Activated CD4-positive, alpha-beta T cell treated with anti-CD3 and anti-CD28 coated beads, Interleukin-2, Interleukin-4, amounts not matched to agents 100 ng/mL and 50 ng/mL, durations not matched to agents 16 hours and 8 hours (primary cell): ENCODE results near the gene TSPAN14.
"Not testable (repeated sequence)": the region's sequence is repeated elsewhere in the genome, so short reads cannot be mapped to it uniquely, and the experiment has no call there.

ENCODE experiments used
- DNase-seq: peaks from one replicate; pipeline ENCODE4 v3.0.0-alpha.2; 2020; ENCODE audit warnings: low spot score

TSPAN14 gene

GRCh38 chr10:80524190-80524909, 70.2 kb downstream of the TSPAN14 start:
- DNase-seq, result no peak

GRCh38 chr10:80526218-80526617, 72.1 kb downstream of the TSPAN14 start:
- DNase-seq, result no peak

- no peak for DNase-seq
These were observed 72.6 kb downstream of the TSPAN14 start for GRCh38 chr10:80526742-80527141.

GRCh38 chr10:80528185-80528700, 74.1 kb downstream of the TSPAN14 start:
- DNase-seq, result no peak

GRCh38 chr10:80528901-80529300, 74.8 kb downstream of the TSPAN14 start:
- no peak for DNase-seq

GRCh38 chr10:80529604-80530003, 75.5 kb downstream of the TSPAN14 start:
- DNase-seq, result no peak

GRCh38 chr10:80530251-80530650, 76.1 kb downstream of the TSPAN14 start:
- DNase-seq, result peak; percentile 22

- DNase-seq, result no peak
These were observed 76.7 kb downstream of the TSPAN14 start for GRCh38 chr10:80530816-80531215.

GRCh38 chr10:80532571-80532970, 78.5 kb downstream of the TSPAN14 start:
- no peak for DNase-seq

- not testable (repeated sequence) for DNase-seq
These were observed 79.9 kb downstream of the TSPAN14 start for GRCh38 chr10:80534059-80534458.

- DNase-seq, result not testable (repeated sequence)
These were observed 80.5 kb downstream of the TSPAN14 start for GRCh38 chr10:80534646-80535045.

- peak; percentile 83 for DNase-seq
These were observed 81.7 kb downstream of the TSPAN14 start for GRCh38 chr10:80535671-80536360.

- no peak for DNase-seq
These were observed 82.3 kb downstream of the TSPAN14 start for GRCh38 chr10:80536361-80536835.

- no peak for DNase-seq
These were observed 83.1 kb downstream of the TSPAN14 start for GRCh38 chr10:80537086-80537735.

- DNase-seq, result no peak
These were observed 83.8 kb downstream of the TSPAN14 start, which contains the start of gene SH2D4B for GRCh38 chr10:80537736-80538480. Gene SH2D4B (plus strand): TSS chr10:80537902. CDS start chr10:80538332, 430 bp downstream.

- DNase-seq, result no peak
These were observed 84.5 kb downstream of the TSPAN14 start for GRCh38 chr10:80538481-80539185.

GRCh38 chr10:80539421-80540031, 85.4 kb downstream of the TSPAN14 start:
- no peak for DNase-seq

- no peak for DNase-seq
These were observed 86.0 kb downstream of the TSPAN14 start for GRCh38 chr10:80540136-80540535.

- no peak for DNase-seq
These were observed 86.5 kb downstream of the TSPAN14 start for GRCh38 chr10:80540618-80540980.

- DNase-seq, result no peak
These were observed 87.1 kb downstream of the TSPAN14 start for GRCh38 chr10:80540981-80541750.
